Kidney tubule cell (primary cell): ENCODE results near the gene OR7G3.

ENCODE experiments used
- DNase-seq: peaks from one replicate; pipeline ENCODE4 v3.0.0-alpha.2; 2018; ENCODE audit warnings: low spot score

Gene OR7G3

DNA sequence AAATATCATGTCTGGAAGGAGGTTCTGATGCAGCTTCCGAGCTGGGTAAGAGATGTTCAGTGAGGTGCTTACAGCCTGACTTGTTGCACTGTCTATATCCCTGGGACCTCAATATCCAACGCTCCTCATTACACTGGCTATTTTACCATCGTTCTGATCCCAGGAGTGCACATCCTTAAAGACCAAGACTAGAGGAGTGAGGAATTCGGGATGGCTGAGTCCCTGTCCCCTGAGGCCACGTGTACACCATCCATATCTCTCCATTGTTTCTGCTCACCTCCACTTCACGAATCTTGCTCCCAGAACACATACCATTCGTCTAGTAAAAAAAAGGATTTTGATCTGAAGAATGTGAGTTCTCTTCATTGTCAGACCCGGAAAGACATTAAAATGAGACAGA is 19.4 kb downstream of the OR7G3 start, which contains the start of gene OR7G2:
Gene OR7G2 (minus strand): TSS at position 101 of the 400 bp plus-strand sequence. CDS start 4,232 bp downstream, outside the sequence.
- no peak for DNase-seq

DNA sequence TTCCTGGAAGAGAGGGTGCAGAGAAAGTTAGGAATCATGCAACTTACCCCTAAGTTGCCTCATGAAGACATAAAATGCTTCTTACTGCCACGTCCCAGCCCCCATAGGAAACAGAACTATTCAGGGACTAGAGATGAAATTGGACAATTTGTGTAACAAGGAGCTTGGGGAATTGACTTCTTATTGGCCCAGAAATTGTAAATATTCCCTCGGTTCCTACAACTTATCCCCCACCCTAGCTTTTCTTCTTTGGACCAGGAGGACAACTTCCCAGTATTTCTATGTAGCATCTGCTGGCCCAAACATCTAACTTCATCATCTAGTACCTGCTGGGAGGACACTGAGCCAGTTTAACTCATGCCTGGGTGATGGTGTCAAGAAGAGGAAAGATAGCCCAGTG is 40.0 kb downstream of the OR7G3 start, which contains the start of gene OR1M1:
Gene OR1M1 (plus strand): TSS at position 301 of the 400 bp plus-strand sequence. CDS start 6,184 bp downstream, outside the sequence.
- DNase-seq = no peak

DNA sequence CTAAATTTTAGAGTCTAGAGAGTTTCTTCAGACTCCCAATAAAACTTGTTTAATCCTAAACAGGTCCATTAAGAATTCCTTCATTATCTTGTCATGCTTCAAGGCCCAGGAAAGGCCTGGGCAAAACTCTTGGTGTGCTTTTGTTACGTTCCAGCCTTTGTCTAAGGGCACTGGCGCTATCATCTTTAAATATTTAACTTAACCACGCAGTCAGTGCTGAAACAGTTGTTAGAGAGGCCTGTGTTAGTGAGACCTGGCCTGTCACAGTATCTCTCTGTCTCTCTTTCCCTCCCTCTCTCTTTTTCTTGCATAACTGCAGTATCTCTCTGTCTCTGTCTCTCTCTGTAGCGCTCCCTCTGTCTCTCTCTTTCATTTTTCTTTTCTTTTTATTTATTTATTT is 48.1 kb downstream of the OR7G3 start:
- DNase-seq = peak; percentile 59

DNA sequence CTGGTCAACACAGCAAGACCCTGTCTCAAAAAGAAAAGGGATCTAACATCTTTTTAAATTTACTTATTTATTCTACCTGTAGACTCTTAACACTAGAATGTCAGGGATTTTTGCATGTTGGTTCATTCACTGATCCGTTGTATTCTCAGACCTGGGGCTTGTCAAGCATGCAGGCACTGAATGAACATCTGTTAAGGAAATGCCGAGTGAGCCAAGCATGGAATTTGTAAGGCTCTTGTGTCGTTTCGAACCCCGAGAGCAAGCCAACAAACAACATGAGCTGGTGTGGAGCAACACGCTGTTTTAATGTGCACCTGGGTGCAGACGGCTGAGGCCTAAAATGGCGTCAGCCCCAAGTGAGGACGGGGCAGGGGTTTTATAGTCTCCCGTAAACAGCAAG is 49.8 kb downstream of the OR7G3 start:
- DNase-seq = peak; percentile 42
